Adrenal gland (tissue), 12 donors: Measurements from ENCODE around the gene UBE3D. TPM values are rescaled to one million over a fixed set of nuclear protein-coding genes. Genes with fewer than 3 reads are reported as not detected.

Experiments used
- DNase-seq, 7 donors: peaks; one replicate each; pipeline ENCODE4 v3.0.0-alpha.2; 2019 to 2020
- H3K27ac ChIP-seq, 5 donors: fragments of 200-600 bp; sonication (generic) in 4 of 5; 1 replicate in 3 of 5; 2 replicates in 2 of 5; pipeline versions ENCODE4 v1.5.1 to v1.8.0; 2016 to 2020; ENCODE audit warnings: mild to moderate bottlenecking in 1 of 5
- H3K27me3 ChIP-seq: fragments of 200-600 bp; 2 replicates; pipeline ENCODE4 v1.8.0; 2021
- H3K36me3 ChIP-seq, 2 donors: fragments of 200-600 bp; replicated peaks in 1 of 2; 1 replicate in 1 of 2; 2 replicates in 1 of 2; pipeline versions ENCODE4 v1.5.1 to v1.8.0; 2018 to 2022
- H3K4me1 ChIP-seq, 2 donors: fragments of 200-600 bp; replicated peaks in 1 of 2; 1 replicate in 1 of 2; 2 replicates in 1 of 2; pipeline versions ENCODE4 v1.5.1 to v1.8.0; 2018 to 2021
- H3K4me3 ChIP-seq, 4 donors: fragments of 200-600 bp; sonication (generic) in 3 of 4; one replicate each; pipeline ENCODE4 v1.5.1; 2016 to 2018
- H3K9me3 ChIP-seq, 3 donors: fragments of 200-600 bp; sonication (generic) in 1 of 3; replicated peaks in 1 of 3; 1 replicate in 2 of 3; 2 replicates in 1 of 3; pipeline versions ENCODE4 v1.5.1 to v1.8.0; 2016 to 2021
- CTCF ChIP-seq, 6 experiments: fragments of 450-650 bp in 4 of 6; fragments of 200-600 bp in 2 of 6; sonication (generic) in 1 of 6; IDR thresholded peaks; 1 replicate in 5 of 6; 2 replicates in 1 of 6; pipeline versions ENCODE4 v1.5.1 to v1.8.0; 2016 to 2021; ENCODE audit warnings: antibody characterized with exemption in 6 of 6, mild to moderate bottlenecking in 2 of 6, moderate library complexity in 1 of 6
- POLR2A ChIP-seq, 2 donors: fragments of 450-650 bp; IDR thresholded peaks; one replicate each; pipeline ENCODE4 v1.6.1; 2017; ENCODE audit warnings: antibody characterized with exemption in 2 of 2, mild to moderate bottlenecking in 2 of 2, moderate library complexity in 1 of 2
- WGBS, 4 donors: extraction: QIAGEN DNeasy Blood & Tissue Kit in 2 of 4; methylation state at CpG; one replicate each; pipeline versions ENCODE4 v1.1.5 to v1.1.7; 2013 to 2017; 5-methylcytosine and 5-hydroxymethylcytosine counted together
- intact Hi-C, 2 donors: fragments of 100-400 bp; cut with DNase I; formaldehyde crosslinking; loops; one replicate each; pipeline versions ENCODE4 v1.14.1 to v1.15.0; 2022 to 2023
- polyA plus RNA-seq, 3 donors: library from polyadenylated mRNA; stranded (reverse); fragments of 200-250 nt in 2 of 3; fragments of 350-450 nt in 1 of 3; fragmentation: Illumina TruSeq in 1 of 3; extraction: RNeasy Lipid Tissue Mini Kit (QIAGEN cat#74804) in 1 of 3; gene quantifications; one replicate each; pipeline ENCODE4 v1.2.3, GENCODE V29; 2013 to 2014
- total RNA-seq, 9 donors: library from RNA; depleted of rRNA in 4 of 9; stranded (reverse); fragments of >200 nt in 4 of 9; fragments of 120-200 nt in 1 of 9; fragmentation: NEBNext Ultra II Directional in 1 of 9; extraction: Animal tissue kit (Norgen Biotek cat#: 25700) in 1 of 9; gene quantifications; one replicate each; pipeline versions ENCODE4 v1.1.0 to v1.2.4, GENCODE V29; 2013 to 2023
- donor health status: healthy with polysubstance abuse.
- donor health status: Bipolar disorder and iron deficiency.
- donor health status: DM: yes; HTN: yes; CAD: no.
- donor health status: DM: no; HTN: no; CAD: no.
- donor health status: DM: no; HTN: no; CAD: no.
- donor health status: DM: yes; HTN: yes; CAD: no.

UBE3D gene
- total and polyA plus RNA-seq, 12 donors, result 1.3 to 15.9 (median 7.7) TPM

- 94 to 96% (median 95%) methylated on average over 2 of the region's 2 CpGs for WGBS, 4 donors
- Histone ChIP-seq H3K4me1 (no peaks in the 10 kb centered on the region), H3K27ac (no peak overlapping the region), H3K36me3 (no peaks in the 10 kb centered on the region), H3K4me3 (no peak overlapping the region), H3K27me3 (no peaks in the 10 kb centered on the region), H3K9me3 (no peaks in the 10 kb centered on the region)
- TF ChIP-seq CTCF (IDR thresholded peaks at IDR 0.05), result no peak
- no peak for TF ChIP-seq POLR2A (IDR thresholded peaks at IDR 0.05)
- no peak for DNase-seq
- intact Hi-C loops, result no loop called here
These were observed 102.3 kb downstream of the UBE3D start for GRCh38 chr6:82963191-82963925.

GRCh38 chr6:82959385-82959941 is 106.2 kb downstream of the UBE3D start:
- Histone ChIP-seq H3K36me3 (no peaks in the 10 kb centered on the region), H3K9me3 (no peaks in the 10 kb centered on the region), H3K4me1 (no peaks in the 10 kb centered on the region), H3K4me3 (no peak overlapping the region), H3K27me3 (no peaks in the 10 kb centered on the region), H3K27ac (no peak overlapping the region)
- intact Hi-C loops, result no loop called here
- WGBS, 4 donors, result 86 to 94% (median 91%) methylated on average over 3 to 4 of the region's 4 CpGs
- TF ChIP-seq POLR2A (IDR thresholded peaks at IDR 0.05) (no peak), CTCF (IDR thresholded peaks at IDR 0.05) (no peak)
- no peak for DNase-seq

GRCh38 chr6:82958551-82958950 is 107.1 kb downstream of the UBE3D start:
- Histone ChIP-seq H3K27ac (no peak overlapping the region), H3K4me1 (no peaks in the 10 kb centered on the region), H3K36me3 (no peaks in the 10 kb centered on the region), H3K4me3 (no peak overlapping the region), H3K9me3 (no peaks in the 10 kb centered on the region), H3K27me3 (no peaks in the 10 kb centered on the region)
- intact Hi-C loops, result no loop called here
- no peak for DNase-seq
- 87 to 100% (median 91%) methylated on average over 1 of the region's 1 CpG for WGBS, 4 donors
- TF ChIP-seq POLR2A (IDR thresholded peaks at IDR 0.05) (no peak), CTCF (IDR thresholded peaks at IDR 0.05) (no peak)

GRCh38 chr6:82957868-82958245 is 107.8 kb downstream of the UBE3D start:
- H3K9me3 ChIP-seq, result no peaks in the 10 kb centered on the region
- WGBS, 4 donors, result 90 to 96% (median 93%) methylated on average over 2 of the region's 2 CpGs
- no peaks in the 10 kb centered on the region for H3K36me3 ChIP-seq
- no peaks in the 10 kb centered on the region for H3K27me3 ChIP-seq
- no peak overlapping the region for H3K27ac ChIP-seq
- no peak for TF ChIP-seq CTCF (IDR thresholded peaks at IDR 0.05)
- TF ChIP-seq POLR2A (IDR thresholded peaks at IDR 0.05), result no peak
- intact Hi-C loops, result no loop called here
- H3K4me1 ChIP-seq, result no peaks in the 10 kb centered on the region
- no peak overlapping the region for H3K4me3 ChIP-seq
- no peak for DNase-seq
